Loucy (cell line): Measurements from ENCODE around the gene TMEM232.

Experiments
- H2AFZ ChIP-seq: fragments of 200-600 bp; sonication (generic); 2 replicates; pipeline ENCODE4 v1.6.0; 2016; ENCODE audit warnings: antibody characterized with exemption, mild to moderate bottlenecking, low read length, moderate library complexity
- H3F3A ChIP-seq: fragments of 200-600 bp; 2 replicates; pipeline ENCODE4 v1.6.0; 2016; ENCODE audit warnings: antibody characterized with exemption, low read depth, mild to moderate bottlenecking
- H3K27me3 ChIP-seq: fragments of 200-600 bp; sonication (generic); 2 replicates; pipeline ENCODE4 v1.6.1; 2014; ENCODE audit warnings: low read length, mild to moderate bottlenecking; ENCODE audit not compliant: insufficient read depth, poor library complexity, severe bottlenecking
- H3K36me3 ChIP-seq: fragments of 200-600 bp; sonication (generic); 2 replicates; pipeline ENCODE4 v1.6.1; 2016; ENCODE audit warnings: low read length; ENCODE audit not compliant: insufficient read depth
- H3K4me1 ChIP-seq: fragments of 200-600 bp; sonication (generic); 2 replicates; pipeline ENCODE4 v1.5.1; 2014; ENCODE audit warnings: low read length, mild to moderate bottlenecking; ENCODE audit not compliant: insufficient read depth, poor library complexity, severe bottlenecking
- H3K4me2 ChIP-seq: fragments of 200-600 bp; sonication (generic); 2 replicates; pipeline ENCODE4 v1.6.0; 2014; ENCODE audit warnings: antibody characterized with exemption, low read length, low read depth, mild to moderate bottlenecking; ENCODE audit not compliant: poor library complexity, severe bottlenecking
- H3K4me3 ChIP-seq: fragments of 200-600 bp; sonication (generic); 2 replicates; pipeline ENCODE4 v1.5.1; 2014; ENCODE audit warnings: low read length, mild to moderate bottlenecking, mixed read lengths; ENCODE audit not compliant: poor library complexity, severe bottlenecking
- H3K79me2 ChIP-seq: fragments of 200-600 bp; sonication (generic); 2 replicates; pipeline ENCODE4 v1.6.1; 2014; ENCODE audit warnings: low read length; ENCODE audit not compliant: insufficient read depth
- H3K9ac ChIP-seq: fragments of 200-600 bp; sonication (generic); 2 replicates; pipeline ENCODE4 v1.6.0; 2014; ENCODE audit warnings: mild to moderate bottlenecking, low read depth, low read length, moderate library complexity; ENCODE audit not compliant: poor library complexity, severe bottlenecking
- H3K9me2 ChIP-seq: fragments of 200-600 bp; sonication (generic); replicated peaks from 2 replicates; pipeline ENCODE4 v1.6.1; 2016; ENCODE audit warnings: low read depth, low read length, mixed read lengths
- H3K9me3 ChIP-seq: fragments of 200-600 bp; sonication (generic); 2 replicates; pipeline ENCODE4 v1.6.1; 2014; ENCODE audit warnings: mild to moderate bottlenecking, antibody characterized with exemption, low read length, low read depth; ENCODE audit not compliant: insufficient read depth
- H4K20me1 ChIP-seq: fragments of 200-600 bp; sonication (generic); 2 replicates; pipeline ENCODE4 v1.6.0; 2014; ENCODE audit warnings: antibody characterized with exemption, low read length, mild to moderate bottlenecking; ENCODE audit not compliant: insufficient read depth, poor library complexity, severe bottlenecking
- EZH2phosphoT487 ChIP-seq: fragments of 200-600 bp; IDR thresholded peaks from 2 replicates; pipeline ENCODE4 v1.6.1; 2018; ENCODE audit warnings: antibody characterized with exemption, mild to moderate bottlenecking, moderate library complexity, borderline replicate concordance
- TF ChIP-seq, protein P1 (sequence below): fragments of 200-600 bp; sonication (generic); conservative IDR thresholded peaks from 2 replicates; pipeline ENCODE4 v1.5.1; 2014; ENCODE audit warnings: mild to moderate bottlenecking, antibody characterized with exemption, low read length

The TMEM232 gene

DNA sequence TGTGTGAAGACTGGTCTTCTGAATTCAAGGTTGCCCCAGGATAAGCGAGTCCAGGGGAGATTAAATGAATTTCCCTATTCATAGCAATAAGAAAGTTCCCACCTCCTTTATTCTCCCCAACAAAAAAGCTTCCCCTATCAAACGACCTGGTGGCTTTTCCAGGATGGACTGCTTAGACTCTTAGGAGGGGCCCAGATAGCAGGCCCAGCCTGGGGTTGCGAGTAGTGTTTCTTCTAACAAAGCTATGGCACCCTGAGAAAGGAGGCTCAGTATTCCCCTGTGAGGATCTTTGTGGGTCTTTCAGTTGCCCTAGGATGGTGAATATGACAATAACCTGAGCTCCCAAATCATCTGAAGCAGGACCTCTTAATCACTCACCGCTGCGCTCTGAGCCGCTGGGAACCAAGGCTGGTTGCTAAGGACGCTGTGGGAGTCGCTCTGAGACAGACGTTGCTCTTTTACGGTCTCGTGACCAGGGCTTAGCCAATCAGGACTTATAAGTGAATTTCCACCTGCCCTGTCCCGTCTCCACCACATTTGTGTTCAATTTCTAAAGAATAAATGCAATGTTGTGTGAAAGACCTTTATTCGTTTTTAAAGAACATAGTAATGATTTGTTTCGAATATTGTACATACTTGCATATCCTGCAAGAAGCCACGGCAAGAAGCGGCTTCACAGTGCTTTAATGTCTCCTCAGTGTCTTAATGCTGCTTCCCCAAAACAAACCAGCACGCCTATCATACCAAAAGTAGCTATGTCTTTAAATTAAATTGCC is at the start of gene TMEM232:
TSS of gene TMEM232 (minus strand) at position 423 of the 776 bp plus-strand sequence. CDS start 59,319 bp downstream, outside the sequence.
- no peak within 1 kb of the TSS for H3K4me3 ChIP-seq
- no peak within 1 kb of the TSS for H2AFZ ChIP-seq

GRCh38 chr5:110770286-110770685 is 43.8 kb upstream of the TMEM232 start:
- Histone ChIP-seq H3K9me3 (no peaks in the 10 kb centered on the region), H3K4me2 (no peak overlapping the region), H3K4me3 (no peak overlapping the region), H3K9me2 (no peaks in the 10 kb centered on the region), H3F3A (no peaks in the 10 kb centered on the region), H3K79me2 (no peaks in the 10 kb centered on the region), H3K36me3 (no peaks in the 10 kb centered on the region), H3K4me1 (no peaks in the 10 kb centered on the region), H3K9ac (no peak overlapping the region), H3K27me3 (no peaks in the 10 kb centered on the region), H4K20me1 (no peaks in the 10 kb centered on the region), H2AFZ (no peak overlapping the region)
- TF ChIP-seq, protein P1, sequence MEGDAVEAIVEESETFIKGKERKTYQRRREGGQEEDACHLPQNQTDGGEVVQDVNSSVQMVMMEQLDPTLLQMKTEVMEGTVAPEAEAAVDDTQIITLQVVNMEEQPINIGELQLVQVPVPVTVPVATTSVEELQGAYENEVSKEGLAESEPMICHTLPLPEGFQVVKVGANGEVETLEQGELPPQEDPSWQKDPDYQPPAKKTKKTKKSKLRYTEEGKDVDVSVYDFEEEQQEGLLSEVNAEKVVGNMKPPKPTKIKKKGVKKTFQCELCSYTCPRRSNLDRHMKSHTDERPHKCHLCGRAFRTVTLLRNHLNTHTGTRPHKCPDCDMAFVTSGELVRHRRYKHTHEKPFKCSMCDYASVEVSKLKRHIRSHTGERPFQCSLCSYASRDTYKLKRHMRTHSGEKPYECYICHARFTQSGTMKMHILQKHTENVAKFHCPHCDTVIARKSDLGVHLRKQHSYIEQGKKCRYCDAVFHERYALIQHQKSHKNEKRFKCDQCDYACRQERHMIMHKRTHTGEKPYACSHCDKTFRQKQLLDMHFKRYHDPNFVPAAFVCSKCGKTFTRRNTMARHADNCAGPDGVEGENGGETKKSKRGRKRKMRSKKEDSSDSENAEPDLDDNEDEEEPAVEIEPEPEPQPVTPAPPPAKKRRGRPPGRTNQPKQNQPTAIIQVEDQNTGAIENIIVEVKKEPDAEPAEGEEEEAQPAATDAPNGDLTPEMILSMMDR = no peak
- TF ChIP-seq EZH2phosphoT487 = no peak

More for the DNA sequence above, at the start of gene TMEM232:
- no peaks in the 10 kb centered on the region for H3F3A ChIP-seq
- TF ChIP-seq, protein P1 = no peak
- TF ChIP-seq EZH2phosphoT487 = no peak
- no peak within 1 kb of the TSS for H3K4me2 ChIP-seq
- no peaks in the 10 kb centered on the region for H3K27me3 ChIP-seq
- H3K9me3 ChIP-seq = no peaks in the 10 kb centered on the region
- H3K9me2 ChIP-seq = no peaks in the 10 kb centered on the region
- H4K20me1 ChIP-seq = no peaks in the 10 kb centered on the region
- H3K36me3 ChIP-seq = no peaks in the 10 kb centered on the region
- no peak within 1 kb of the TSS for H3K9ac ChIP-seq
- no peaks in the 10 kb centered on the region for H3K79me2 ChIP-seq
- no peaks in the 10 kb centered on the region for H3K4me1 ChIP-seq

DNA sequence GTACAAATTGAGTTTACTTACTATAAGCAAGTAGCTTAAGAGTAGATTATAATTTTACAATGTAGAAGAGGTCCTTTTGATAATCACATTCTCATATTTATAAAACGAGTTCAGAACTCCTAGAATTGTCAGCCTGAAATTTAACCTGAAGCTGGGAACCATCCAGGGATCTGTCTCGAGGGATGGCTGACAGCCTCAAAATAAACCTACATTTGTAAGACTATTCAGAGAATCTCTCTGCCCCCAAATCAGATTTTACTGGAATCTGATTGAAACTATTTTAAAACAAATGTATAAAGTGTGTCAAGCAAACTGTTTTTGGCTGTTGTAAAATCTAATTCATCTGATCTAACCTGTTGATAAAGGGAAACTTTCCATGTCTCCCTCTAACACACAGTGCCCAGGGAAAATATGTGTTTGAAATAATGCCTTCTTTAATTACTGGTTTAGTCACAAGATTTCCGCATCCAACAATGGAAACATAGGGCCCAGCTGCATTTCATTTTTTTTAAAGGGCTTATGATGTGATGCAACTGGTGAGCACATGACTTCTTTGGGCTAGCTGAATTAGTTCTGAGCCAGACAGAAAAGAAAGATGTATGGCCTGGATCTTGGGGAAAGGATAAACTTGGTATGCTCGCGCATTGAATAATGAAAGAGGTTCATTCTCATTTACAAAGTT is 42.7 kb upstream of the TMEM232 start:
- Histone ChIP-seq H3K9me2 (no peaks in the 10 kb centered on the region), H3F3A (no peaks in the 10 kb centered on the region), H3K4me2 (no peak overlapping the region), H3K79me2 (no peaks in the 10 kb centered on the region), H3K9me3 (no peaks in the 10 kb centered on the region), H3K4me1 (no peaks in the 10 kb centered on the region), H3K36me3 (no peaks in the 10 kb centered on the region), H2AFZ (no peak overlapping the region), H3K4me3 (no peak overlapping the region), H3K27me3 (no peaks in the 10 kb centered on the region), H3K9ac (no peak overlapping the region), H4K20me1 (no peaks in the 10 kb centered on the region)
- TF ChIP-seq EZH2phosphoT487 = no peak
- TF ChIP-seq, protein P1 = no peak
